ENCODE data around the gene PPP1R15B.

- TF ChIP-seq CTCF (IDR thresholded peaks at IDR 0.05 in 2 of 3, conservative IDR thresholded peaks at IDR 0.05 in 1 of 3; ENCODE audit: control insufficient read depth in 2 of 3, extremely low read depth in 1 of 3, insufficient read depth in 1 of 3, low read depth in 3 of 3, low read length in 3 of 3) (no peak), CEBPB (IDR thresholded peaks at IDR 0.05; ENCODE audit: borderline replicate concordance in 1 of 2, low read depth in 2 of 2, low read length in 2 of 2) (no peak), REST (IDR thresholded peaks at IDR 0.05; ENCODE audit: low read depth, low read length) (no peak), EZH2 (IDR thresholded peaks at IDR 0.05; ENCODE audit: borderline replicate concordance, control insufficient read depth, low read depth, low read length) (no peak), POLR2AphosphoS5 (IDR thresholded peaks at IDR 0.05; ENCODE audit: low read length) (no peak), TAF1 (IDR thresholded peaks at IDR 0.05; ENCODE audit: borderline replicate concordance, low read depth, low read length) (no peak), IKZF1 (conservative IDR thresholded peaks at IDR 0.05) (no peak), ATF2 (IDR thresholded peaks at IDR 0.05; ENCODE audit: low read length) (no peak)
Observed at GRCh38 chr1:204438628-204439027, 27.0 kb upstream of the PPP1R15B start.

Measured in GM12878 (cell line).